GM13977 (cell line): ENCODE data around the gene CD74.
A peak's percentile ranks its signal among the peaks of the same experiment; 100 is the strongest.

ENCODE experiments used
- DNase-seq: peaks from one replicate; pipeline ENCODE4 v3.0.0; 2012; ENCODE audit warnings: low spot score
- CTCF ChIP-seq: IDR thresholded peaks from 2 replicates; pipeline ENCODE4 v1.5.1; 2012; ENCODE audit warnings: mild to moderate bottlenecking, control low read depth; ENCODE audit not compliant: insufficient read depth; ENCODE audit errors: extremely low read depth, missing control alignments
- in situ Hi-C: fragments of 300-500 bp; cut with MboI; formaldehyde crosslinking; loops from one replicate; pipeline ENCODE4 v1.12.0; 2022; ENCODE audit warnings: low sequenced_read_pairs, low pct_unique_long_range_greater_than_20kb, mixed read lengths, inconsistent platforms; ENCODE audit not compliant: unreplicated experiment

Gene CD74

GRCh38 chr5:150412319-150413175 is at the start of gene CD74:
TSS of gene CD74 (minus strand) at chr5:150412910. CDS start at chr5:150412749, 161 bp downstream.
- in situ Hi-C loops: no loop called here
- peak; percentile 89 for DNase-seq
- TF ChIP-seq CTCF: no peak

GRCh38 chr5:150461231-150461630 is 48.5 kb upstream of the CD74 start:
- peak; percentile 81 for DNase-seq
- no peak for TF ChIP-seq CTCF
- in situ Hi-C loops: no loop called here

GRCh38 chr5:150460781-150461180 is 48.1 kb upstream of the CD74 start:
- in situ Hi-C loops: no loop called here
- TF ChIP-seq CTCF: no peak

GRCh38 chr5:150458802-150459557 is 46.3 kb upstream of the CD74 start:
- peak; percentile 77 for DNase-seq
- in situ Hi-C loops: loop anchor here (10.0 kb wide), 2 partner anchors 86 to 206 kb away; partner anchors contain the start of gene MYOZ3
- TF ChIP-seq CTCF: peak; percentile 92

More at GRCh38 chr5:150460781-150461180, 48.1 kb upstream of the CD74 start:
- DNase-seq: no peak

- in situ Hi-C loops: loop anchor here (10.0 kb wide), 2 partner anchors 87 to 207 kb away; partner anchors contain the start of gene MYOZ3
- DNase-seq: no peak
- TF ChIP-seq CTCF: no peak
These were observed 45.0 kb upstream of the CD74 start for GRCh38 chr5:150457562-150458240.

GRCh38 chr5:150457121-150457520 is 44.4 kb upstream of the CD74 start:
- DNase-seq: no peak
- no peak for TF ChIP-seq CTCF
- in situ Hi-C loops: loop anchor here (10.0 kb wide), 2 partner anchors 88 to 208 kb away; partner anchors contain the start of gene MYOZ3
